Breast epithelium (tissue), 4 donors: ENCODE measurements around the gene STXBP6. TPM values are rescaled to one million over a fixed set of nuclear protein-coding genes. Genes with fewer than 3 reads are reported as not detected.

Experiments used
- DNase-seq, 2 donors: peaks; one replicate each; pipeline ENCODE4 v3.0.0-alpha.2; 2019; ENCODE audit warnings: low spot score in 2 of 2
- H3K27ac ChIP-seq, 2 donors: fragments of 200-600 bp; sonication (generic) in 1 of 2; one replicate each; pipeline ENCODE4 v1.5.1; 2016 to 2019; ENCODE audit warnings: mild to moderate bottlenecking in 1 of 2
- H3K27me3 ChIP-seq, 2 donors: fragments of 200-600 bp; sonication (generic) in 1 of 2; one replicate each; pipeline versions ENCODE4 v1.5.1 to v1.6.0; 2017 to 2019; ENCODE audit warnings: control low read depth in 1 of 2, mild to moderate bottlenecking in 1 of 2
- H3K36me3 ChIP-seq: fragments of 200-600 bp; one replicate; pipeline ENCODE4 v1.5.1; 2019
- H3K4me1 ChIP-seq, 2 donors: fragments of 200-600 bp; sonication (generic); one replicate each; pipeline ENCODE4 v1.5.1; 2016 to 2019; ENCODE audit warnings: control low read depth in 1 of 2
- H3K4me3 ChIP-seq, 3 donors: fragments of 200-600 bp; sonication (generic); 1 replicate in 2 of 3; 2 replicates in 1 of 3; pipeline ENCODE4 v1.5.1; 2016 to 2019; ENCODE audit warnings: mild to moderate bottlenecking in 3 of 3, moderate library complexity in 2 of 3
- H3K9me3 ChIP-seq, 2 donors: fragments of 200-600 bp; sonication (generic) in 1 of 2; one replicate each; pipeline ENCODE4 v1.5.1; 2016 to 2019; ENCODE audit warnings: control low read depth in 1 of 2
- POLR2A ChIP-seq: fragments of 450-650 bp; IDR thresholded peaks from one replicate; pipeline ENCODE4 v1.6.1; 2016; ENCODE audit warnings: antibody characterized with exemption, mild to moderate bottlenecking, moderate library complexity
- POLR2AphosphoS5 ChIP-seq, 3 donors: sonication (generic); formaldehyde crosslinking; IDR thresholded peaks; one replicate each; pipeline ENCODE4 v1.6.1; 2017; ENCODE audit warnings: antibody characterized with exemption in 3 of 3
- intact Hi-C: fragments of 100-400 bp; cut with DNase I; formaldehyde crosslinking; loops from one replicate; pipeline ENCODE4 v1.15.1; 2023; ENCODE audit warnings: low total_unique reads
- total RNA-seq, 3 donors: library from RNA; depleted of rRNA; stranded (reverse); fragments of >200 nt; gene quantifications; one replicate each; pipeline ENCODE4 v1.1.0, GENCODE V29; 2016
- TF ChIP-seq, protein P1 (sequence below), 3 donors: fragments of 450-650 bp; IDR thresholded peaks; one replicate each; pipeline ENCODE4 v1.5.1; 2016 to 2017; ENCODE audit warnings: antibody characterized with exemption in 3 of 3, mild to moderate bottlenecking in 3 of 3, moderate library complexity in 3 of 3

The STXBP6 gene
- total RNA-seq, 3 donors from 2014 or later: 2.6 to 8.3 (median 5.3) TPM

GRCh38 chr14:24843494-24843893, 206.5 kb downstream of the STXBP6 start:
- TF ChIP-seq POLR2A: no peak
- no peak for TF ChIP-seq POLR2AphosphoS5 (IDR thresholded peaks at IDR 0.05)
- TF ChIP-seq, protein P1, sequence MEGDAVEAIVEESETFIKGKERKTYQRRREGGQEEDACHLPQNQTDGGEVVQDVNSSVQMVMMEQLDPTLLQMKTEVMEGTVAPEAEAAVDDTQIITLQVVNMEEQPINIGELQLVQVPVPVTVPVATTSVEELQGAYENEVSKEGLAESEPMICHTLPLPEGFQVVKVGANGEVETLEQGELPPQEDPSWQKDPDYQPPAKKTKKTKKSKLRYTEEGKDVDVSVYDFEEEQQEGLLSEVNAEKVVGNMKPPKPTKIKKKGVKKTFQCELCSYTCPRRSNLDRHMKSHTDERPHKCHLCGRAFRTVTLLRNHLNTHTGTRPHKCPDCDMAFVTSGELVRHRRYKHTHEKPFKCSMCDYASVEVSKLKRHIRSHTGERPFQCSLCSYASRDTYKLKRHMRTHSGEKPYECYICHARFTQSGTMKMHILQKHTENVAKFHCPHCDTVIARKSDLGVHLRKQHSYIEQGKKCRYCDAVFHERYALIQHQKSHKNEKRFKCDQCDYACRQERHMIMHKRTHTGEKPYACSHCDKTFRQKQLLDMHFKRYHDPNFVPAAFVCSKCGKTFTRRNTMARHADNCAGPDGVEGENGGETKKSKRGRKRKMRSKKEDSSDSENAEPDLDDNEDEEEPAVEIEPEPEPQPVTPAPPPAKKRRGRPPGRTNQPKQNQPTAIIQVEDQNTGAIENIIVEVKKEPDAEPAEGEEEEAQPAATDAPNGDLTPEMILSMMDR (IDR thresholded peaks at IDR 0.05): no peak
- H3K9me3 ChIP-seq: no peaks in the 10 kb centered on the region
- no peak for DNase-seq
- no peak overlapping the region for H3K27ac ChIP-seq
- H3K27me3 ChIP-seq: no peaks in the 10 kb centered on the region
- intact Hi-C loops: no loop called here
- H3K36me3 ChIP-seq: no peaks in the 10 kb centered on the region
- H3K4me3 ChIP-seq: no peak overlapping the region
- H3K4me1 ChIP-seq: no peaks in the 10 kb centered on the region

DNA sequence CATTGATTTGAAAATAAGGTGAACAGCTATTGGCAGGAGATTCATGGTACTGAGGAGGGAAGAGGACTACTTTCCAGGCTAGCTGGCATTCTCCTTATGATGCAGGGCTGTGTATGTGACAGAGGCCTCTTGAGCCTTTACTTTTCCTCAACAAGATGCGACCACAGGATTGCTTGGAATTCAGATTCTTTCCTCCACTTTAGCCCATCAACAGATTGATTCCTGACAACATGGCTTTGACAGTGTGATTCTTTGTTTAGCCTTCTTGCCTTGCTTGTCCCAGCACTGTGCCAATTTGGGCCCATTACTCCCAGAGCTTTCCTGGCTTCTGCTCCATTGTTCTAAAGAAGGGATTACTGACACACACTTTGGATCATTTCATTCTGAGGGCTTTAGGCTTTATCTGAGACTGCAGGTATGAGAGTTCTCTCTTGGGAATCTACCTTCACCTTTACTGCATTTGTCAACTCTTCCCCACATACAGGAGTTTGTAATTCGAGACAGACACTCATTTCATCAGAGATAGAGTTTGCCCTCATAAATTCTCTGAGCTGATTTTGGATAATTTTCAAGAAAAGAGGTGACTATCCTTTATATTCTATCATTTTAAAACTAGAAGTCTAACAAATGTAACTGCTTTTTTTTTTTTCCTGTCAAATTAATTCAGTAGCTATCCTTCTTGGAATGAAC, 209.6 kb downstream of the STXBP6 start:
- no peaks in the 10 kb centered on the region for H3K36me3 ChIP-seq
- no peaks in the 10 kb centered on the region for H3K4me1 ChIP-seq
- H3K27me3 ChIP-seq: no peaks in the 10 kb centered on the region
- H3K4me3 ChIP-seq: no peak overlapping the region
- no peaks in the 10 kb centered on the region for H3K9me3 ChIP-seq
- intact Hi-C loops: no loop called here
- no peak overlapping the region for H3K27ac ChIP-seq
- DNase-seq: no peak
- TF ChIP-seq POLR2A (no peak), POLR2AphosphoS5 (IDR thresholded peaks at IDR 0.05) (no peak)
- TF ChIP-seq, protein P1 (IDR thresholded peaks at IDR 0.05): no peak

DNA sequence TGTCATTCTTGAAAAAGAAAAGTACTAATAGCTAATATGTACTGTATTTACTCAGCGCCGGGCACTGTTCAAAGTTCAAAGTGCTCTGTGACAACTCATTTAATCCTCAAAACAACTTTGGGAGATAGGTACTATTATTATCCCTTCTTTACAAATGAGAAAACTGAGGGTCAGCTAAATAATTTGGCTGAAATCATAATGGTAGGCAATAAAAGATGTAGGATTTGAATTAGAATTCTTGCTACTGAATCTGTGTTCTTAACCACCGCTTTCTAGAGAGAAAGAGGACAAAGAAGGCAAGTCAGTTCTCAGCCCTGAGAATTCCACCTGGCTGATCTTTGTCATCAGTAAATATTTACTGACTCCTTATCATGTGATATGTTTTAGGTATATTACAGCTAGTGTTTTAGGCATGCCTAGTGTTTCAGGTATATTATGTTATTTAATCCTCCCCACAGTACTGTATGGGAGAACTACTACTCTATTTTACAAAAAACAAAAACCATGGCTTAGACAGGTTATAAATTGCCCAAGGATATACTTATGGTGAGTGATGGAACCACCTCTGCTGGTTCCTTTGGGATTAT, 210.2 kb downstream of the STXBP6 start:
- no peaks in the 10 kb centered on the region for H3K27me3 ChIP-seq
- no peak overlapping the region for H3K27ac ChIP-seq
- H3K9me3 ChIP-seq: no peaks in the 10 kb centered on the region
- no peak overlapping the region for H3K4me3 ChIP-seq
- intact Hi-C loops: no loop called here
- H3K4me1 ChIP-seq: no peaks in the 10 kb centered on the region
- H3K36me3 ChIP-seq: no peaks in the 10 kb centered on the region
- no peak for DNase-seq
- no peak for TF ChIP-seq POLR2A
- TF ChIP-seq, protein P1 (IDR thresholded peaks at IDR 0.05): no peak
- no peak for TF ChIP-seq POLR2AphosphoS5 (IDR thresholded peaks at IDR 0.05)

- H3K27ac ChIP-seq: no peak overlapping the region
- DNase-seq: no peak
Measured at GRCh38 chr14:24838945-24839616, 210.9 kb downstream of the STXBP6 start.

More at GRCh38 chr14:24838945-24839616, 210.9 kb downstream of the STXBP6 start:
- TF ChIP-seq, protein P1 (IDR thresholded peaks at IDR 0.05): no peak
- TF ChIP-seq POLR2A (no peak), POLR2AphosphoS5 (IDR thresholded peaks at IDR 0.05) (no peak)
- no peaks in the 10 kb centered on the region for H3K9me3 ChIP-seq
- no peaks in the 10 kb centered on the region for H3K27me3 ChIP-seq
- intact Hi-C loops: no loop called here
- H3K4me3 ChIP-seq: no peak overlapping the region
- no peaks in the 10 kb centered on the region for H3K4me1 ChIP-seq
- H3K36me3 ChIP-seq: no peaks in the 10 kb centered on the region
